HepG2 (cell line): Measurements from ENCODE around the gene DAZAP1. TPM values are rescaled to one million over a fixed set of nuclear protein-coding genes. Genes with fewer than 3 reads are reported as not detected.

ENCODE experiments used
- BRCA1 ChIP-seq: sonication (generic); formaldehyde crosslinking; IDR thresholded peaks from 2 replicates; pipeline ENCODE4 v1.4.0; 2020; ENCODE audit warnings: missing genetic modification reagents
- CREB3 ChIP-seq: sonication (generic); formaldehyde crosslinking; IDR thresholded peaks from 2 replicates; pipeline ENCODE4 v1.5.0; 2020; ENCODE audit warnings: missing genetic modification reagents
- CREM ChIP-seq, 2 experiments: sonication (generic) in 1 of 2; formaldehyde crosslinking in 1 of 2; IDR thresholded peaks; 2 replicates each; pipeline versions ENCODE4 v1.4.0 to v1.6.1; 2016 to 2020; ENCODE audit warnings: antibody characterized with exemption in 1 of 2, mild to moderate bottlenecking in 1 of 2, missing genetic modification reagents in 1 of 2
- FOXJ3 ChIP-seq: sonication (generic); formaldehyde crosslinking; IDR thresholded peaks from 2 replicates; pipeline ENCODE4 v1.4.0; 2020; ENCODE audit warnings: missing genetic modification reagents, mild to moderate bottlenecking, borderline replicate concordance
- GABPA ChIP-seq, 2 experiments: IDR thresholded peaks; 2 replicates each; pipeline ENCODE4 v1.6.1; 2011 to 2016; ENCODE audit warnings: low read depth in 2 of 2, low read length in 1 of 2, missing biosample characterization in 1 of 2, missing genetic modification characterization in 1 of 2
- GFI1 ChIP-seq: sonication (generic); formaldehyde crosslinking; IDR thresholded peaks from 2 replicates; pipeline ENCODE4 v1.5.0; 2020; ENCODE audit warnings: missing genetic modification reagents, mild to moderate bottlenecking, borderline replicate concordance
- HMG20A ChIP-seq: IDR thresholded peaks from 2 replicates; pipeline ENCODE4 v1.6.1; 2016; ENCODE audit warnings: borderline replicate concordance
- ISL2 ChIP-seq: sonication (generic); formaldehyde crosslinking; IDR thresholded peaks from 2 replicates; pipeline ENCODE4 v1.5.0; 2020; ENCODE audit warnings: missing genetic modification reagents
- MTERF4 ChIP-seq: sonication (generic); formaldehyde crosslinking; IDR thresholded peaks from 2 replicates; pipeline ENCODE4 v1.8.0; 2023; ENCODE audit warnings: mild to moderate bottlenecking, missing genetic modification reagents
- NCOA1 ChIP-seq: sonication (generic); formaldehyde crosslinking; IDR thresholded peaks from 2 replicates; pipeline ENCODE4 v1.9.0; 2021; ENCODE audit warnings: missing genetic modification reagents
- NFYC ChIP-seq: IDR thresholded peaks from 2 replicates; pipeline ENCODE4 v1.6.1; 2016; ENCODE audit warnings: missing genetic modification reagents, missing compliant biosample characterization
- NKX3-1 ChIP-seq: sonication (generic); formaldehyde crosslinking; IDR thresholded peaks from 2 replicates; pipeline ENCODE4 v1.5.0; 2020; ENCODE audit warnings: missing genetic modification reagents
- PHF5A ChIP-seq: IDR thresholded peaks from one replicate; pipeline ENCODE4 v1.6.1; 2018; ENCODE audit warnings: low read depth, missing genetic modification reagents; ENCODE audit not compliant: unreplicated experiment
- PITX1 ChIP-seq: sonication (generic); formaldehyde crosslinking; IDR thresholded peaks from 2 replicates; pipeline ENCODE4 v1.5.1; 2020; ENCODE audit warnings: mild to moderate bottlenecking, missing genetic modification reagents
- POLR2G ChIP-seq: fragments of 200-400 bp; formaldehyde crosslinking; IDR thresholded peaks from 2 replicates; pipeline ENCODE4 v1.6.1; 2018; ENCODE audit warnings: mild to moderate bottlenecking, low read depth, low read length, moderate library complexity
- RAD21 ChIP-seq: fragments of 450-650 bp; formaldehyde crosslinking; IDR thresholded peaks from 2 replicates; pipeline ENCODE4 v1.5.0; 2020; ENCODE audit warnings: mild to moderate bottlenecking
- SP4 ChIP-seq: sonication (generic); formaldehyde crosslinking; IDR thresholded peaks from 2 replicates; pipeline ENCODE4 v1.8.1; 2023; ENCODE audit warnings: mild to moderate bottlenecking, missing genetic modification reagents
- THRA ChIP-seq: sonication (generic); formaldehyde crosslinking; IDR thresholded peaks from 2 replicates; pipeline ENCODE4 v1.4.0; 2020; ENCODE audit warnings: missing genetic modification reagents, borderline replicate concordance
- ZBTB1 ChIP-seq: sonication (generic); formaldehyde crosslinking; IDR thresholded peaks from 2 replicates; pipeline ENCODE4 v1.4.0; 2020; ENCODE audit warnings: missing genetic modification reagents, borderline replicate concordance
- ZEB1 ChIP-seq: IDR thresholded peaks from 2 replicates; pipeline ENCODE4 v1.6.1; 2012; ENCODE audit warnings: mild to moderate bottlenecking, low read depth, inconsistent platforms; ENCODE audit not compliant: insufficient replicate concordance
- ZFX ChIP-seq: sonication (generic); formaldehyde crosslinking; IDR thresholded peaks from 2 replicates; pipeline ENCODE4 v1.4.0; 2020; ENCODE audit warnings: mild to moderate bottlenecking, low read depth, missing genetic modification reagents, moderate library complexity
- ZNF160 ChIP-seq: sonication (generic); formaldehyde crosslinking; IDR thresholded peaks from 2 replicates; pipeline ENCODE4 v1.8.0; 2022; ENCODE audit warnings: mild to moderate bottlenecking, inconsistent platforms, missing genetic modification reagents
- ZNF281 ChIP-seq: sonication (generic); formaldehyde crosslinking; IDR thresholded peaks from 2 replicates; pipeline ENCODE4 v1.4.0; 2020; ENCODE audit warnings: missing genetic modification reagents, borderline replicate concordance
- ZNF333 ChIP-seq: sonication (generic); formaldehyde crosslinking; IDR thresholded peaks from 2 replicates; pipeline ENCODE4 v1.4.0; 2020; ENCODE audit warnings: mild to moderate bottlenecking, missing genetic modification reagents, borderline replicate concordance
- ZNF674 ChIP-seq: sonication (generic); formaldehyde crosslinking; IDR thresholded peaks from 2 replicates; pipeline ENCODE4 v1.5.0; 2020; ENCODE audit warnings: low read depth, mild to moderate bottlenecking, missing genetic modification reagents
- ZNF790 ChIP-seq: sonication (generic); formaldehyde crosslinking; IDR thresholded peaks from 2 replicates; pipeline ENCODE4 v1.8.0; 2022; ENCODE audit warnings: missing genetic modification reagents, mild to moderate bottlenecking, borderline replicate concordance
- polyA plus RNA-seq, 8 experiments: library from polyadenylated mRNA; depleted of rRNA in 3 of 8; stranded (reverse) in 7 of 8; unstranded in 1 of 8; fragments of >200 nt; fragmentation: Illumina TruSeq in 4 of 8; extraction: Trizol in 4 of 8; gene quantifications; 2 replicates each; pipeline versions ENCODE4 v1.2.1 to v1.2.3, GENCODE V29; 2011 to 2016; ENCODE audit warnings: low read depth in 4 of 8, missing spikeins in 1 of 8, mixed read lengths in 1 of 8; ENCODE audit not compliant: insufficient read depth in 1 of 8
- total RNA-seq, 5 experiments: library from RNA; depleted of rRNA; stranded (reverse); fragments of >200 nt; fragmentation: Illumina TruSeq; extraction: Trizol; gene quantifications; 2 replicates each; pipeline ENCODE4 v1.2.3, GENCODE V29; 2016; ENCODE audit warnings: low read depth in 1 of 5

Gene DAZAP1
- total and polyA plus RNA-seq, 2 of the 13 experiments (the other 11 are each of a cell fraction or from before 2014, with no cell fraction given) = 63.3 to 79.2 TPM

DNA sequence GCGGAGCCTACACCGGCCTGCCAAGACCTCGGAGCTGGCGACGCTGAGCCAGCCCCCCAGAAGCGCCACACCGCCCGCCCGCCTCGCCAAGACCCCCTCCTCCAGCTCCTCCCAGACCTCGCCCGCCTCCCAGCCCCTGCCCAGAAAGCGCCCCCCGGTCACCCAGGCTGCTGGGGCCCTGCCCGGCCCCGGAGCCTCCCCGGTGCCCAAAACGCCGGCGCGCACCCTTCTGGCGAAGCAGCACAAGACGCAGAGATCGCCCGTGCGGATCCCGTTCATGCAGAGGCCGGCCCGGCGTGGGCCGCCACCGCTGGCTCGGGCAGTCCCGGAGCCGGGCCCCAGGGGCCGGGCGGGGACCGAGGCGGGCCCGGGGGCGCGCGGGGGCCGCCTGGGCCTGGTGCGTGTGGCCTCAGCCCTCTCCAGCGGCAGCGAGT, 61.5 kb downstream of the DAZAP1 start (continued):
- TF ChIP-seq PITX1 (CRISPR knock-in tag) (no peak), THRA (CRISPR knock-in tag) (no peak), GABPA (IDR thresholded peaks at IDR 0.05; ENCODE audit: low read depth, low read length) (no peak), GABPA (CRISPR knock-in tag; IDR thresholded peaks at IDR 0.05; ENCODE audit: low read depth) (no peak), FOXJ3 (CRISPR knock-in tag) (no peak), ZEB1 (no peak), ZNF790 (CRISPR knock-in tag) (no peak), ISL2 (CRISPR knock-in tag) (no peak), NFYC (CRISPR knock-in tag) (no peak), ZNF333 (no peak), ZFX (CRISPR knock-in tag) (peak; percentile 32; the same call in 1 of the 2 replicates), PHF5A (CRISPR knock-in tag) (no peak), ZBTB1 (no peak), MTERF4 (CRISPR knock-in tag) (no peak), GFI1 (no peak), ZNF160 (CRISPR knock-in tag) (no peak), ZNF281 (no peak), POLR2G (0 out of 2 replicates have a peak, but pooled peaks have one; percentile 42), NKX3-1 (CRISPR knock-in tag) (no peak), CREM (IDR thresholded peaks at IDR 0.05) (no peak), CREM (CRISPR knock-in tag; IDR thresholded peaks at IDR 0.05) (no peak), RAD21 (CRISPR knock-in tag) (no peak), ZNF674 (CRISPR knock-in tag) (no peak), CREB3 (CRISPR knock-in tag) (no peak), BRCA1 (CRISPR knock-in tag) (no peak), HMG20A (no peak), NCOA1 (CRISPR knock-in tag) (no peak), SP4 (CRISPR knock-in tag) (no peak)
